B cell (primary cell): ENCODE data around the gene SIK1. TPM values are rescaled to one million over a fixed set of nuclear protein-coding genes. Genes with fewer than 3 reads are reported as not detected.
A peak's percentile ranks its signal among the peaks of the same experiment; 100 is the strongest.
"Not testable (repeated sequence)": the region's sequence is repeated elsewhere in the genome, so short reads cannot be mapped to it uniquely, and the experiment has no call there.

ENCODE experiments used
- ATAC-seq: fragments of 200-7000 bp; cut with Tn5 transposase; one replicate; pipeline ENCODE4 v1.10.0; 2021; ENCODE audit warnings: low read depth, mild to moderate bottlenecking, moderate number of reproducible peaks, moderate library complexity
- CTCF ChIA-PET: fragments of 350-600 bp; sonication (Branson Sonifier 250); formaldehyde crosslinking; loops from one replicate; lab custom pipeline; 2021; ENCODE audit warnings: antibody characterized with exemption, inconsistent platforms; lab: Charles Lee
- POLR2A ChIA-PET: fragments of 350-600 bp; sonication (Branson Sonifier 250); formaldehyde crosslinking; loops from one replicate; lab custom pipeline; 2021; ENCODE audit warnings: antibody characterized with exemption; lab: Charles Lee
- DNase-seq: peaks from one replicate; pipeline ENCODE4 v3.0.0; 2013
- H2AFZ ChIP-seq: 2 replicates; pipeline ENCODE4 v1.6.1; 2012; ENCODE audit warnings: mild to moderate bottlenecking, low read depth, low read length; ENCODE audit not compliant: insufficient read depth, poor library complexity, severe bottlenecking
- H3K27ac ChIP-seq, 2 donors: 1 replicate in 1 of 2; 2 replicates in 1 of 2; pipeline ENCODE4 v1.5.1; 2012 to 2013; ENCODE audit warnings: low read length in 2 of 2, mild to moderate bottlenecking in 2 of 2, moderate library complexity in 1 of 2
- H3K27me3 ChIP-seq, 4 experiments: fragments of 200-600 bp in 1 of 4; sonication (generic) in 1 of 4; replicated peaks in 1 of 4; 1 replicate in 2 of 4; 2 replicates in 2 of 4; pipeline versions ENCODE4 v1.6.1 to v1.7.0; 2013 to 2016; ENCODE audit warnings: low read length in 3 of 4, mild to moderate bottlenecking in 2 of 4, mixed read lengths in 1 of 4, moderate library complexity in 1 of 4; ENCODE audit not compliant: insufficient read depth in 4 of 4, control insufficient read depth in 3 of 4; ENCODE audit errors: control extremely low read depth in 1 of 4
- H3K36me3 ChIP-seq, 2 experiments: replicated peaks in 1 of 2; 1 replicate in 1 of 2; 2 replicates in 1 of 2; pipeline versions ENCODE4 v1.6.1 to v1.7.1; 2013; ENCODE audit warnings: low read length in 1 of 2; ENCODE audit not compliant: insufficient read depth in 2 of 2, control insufficient read depth in 1 of 2; ENCODE audit errors: control extremely low read depth in 1 of 2, extremely low read depth in 1 of 2
- H3K4me1 ChIP-seq, 2 donors: fragments of 200-600 bp in 1 of 2; sonication (generic) in 1 of 2; 1 replicate in 1 of 2; 2 replicates in 1 of 2; pipeline versions ENCODE4 v1.5.1 to v1.6.1; 2013 to 2017; ENCODE audit warnings: low read length in 2 of 2; ENCODE audit not compliant: control insufficient read depth in 2 of 2, insufficient read depth in 2 of 2
- H3K4me2 ChIP-seq: replicated peaks from 2 replicates; pipeline ENCODE3; 2012; ENCODE audit warnings: mild to moderate bottlenecking, low read depth, low read length; ENCODE audit not compliant: poor library complexity, severe bottlenecking
- H3K4me3 ChIP-seq, 5 experiments: fragments of 200-600 bp in 1 of 5; sonication (generic) in 1 of 5; 1 replicate in 3 of 5; 2 replicates in 2 of 5; pipeline versions ENCODE4 v1.5.1 to v1.7.0; 2011 to 2016; ENCODE audit warnings: low read length in 4 of 5, mild to moderate bottlenecking in 4 of 5, low read depth in 2 of 5, control low read depth in 1 of 5, moderate library complexity in 1 of 5; ENCODE audit not compliant: insufficient read depth in 1 of 5; ENCODE audit errors: control extremely low read depth in 1 of 5, extremely low read depth in 1 of 5
- H3K79me2 ChIP-seq: fragments of 200-600 bp; sonication (generic); one replicate; pipeline ENCODE4 v1.6.0; 2016; ENCODE audit warnings: low read length; ENCODE audit not compliant: control insufficient read depth, insufficient read depth
- H3K9ac ChIP-seq: fragments of 200-600 bp; sonication (generic); 2 replicates; pipeline ENCODE4 v1.6.1; 2017; ENCODE audit warnings: mild to moderate bottlenecking, low read length, moderate library complexity
- H3K9me3 ChIP-seq, 3 donors: one replicate each; pipeline versions ENCODE4 v1.6.1 to v1.7.1; 2013; ENCODE audit warnings: low read length in 2 of 3; ENCODE audit not compliant: control insufficient read depth in 2 of 3, insufficient read depth in 1 of 3; ENCODE audit errors: control extremely low read depth in 1 of 3
- H4K20me1 ChIP-seq: 2 replicates; pipeline ENCODE4 v1.6.0; 2012; ENCODE audit warnings: mild to moderate bottlenecking, low read length; ENCODE audit not compliant: insufficient read depth, control insufficient read depth, poor library complexity, severe bottlenecking
- H3K27ac Mint-ChIP-seq: one replicate; pipeline ENCODE4 v1.8.0; 2021; ENCODE audit warnings: mixed read lengths
- H3K27me3 Mint-ChIP-seq: one replicate; pipeline ENCODE4 v1.8.0; 2021; ENCODE audit warnings: mixed read lengths
- H3K4me1 Mint-ChIP-seq: one replicate; pipeline ENCODE4 v1.8.0; 2021; ENCODE audit warnings: mixed read lengths
- H3K4me3 Mint-ChIP-seq: one replicate; pipeline ENCODE4 v1.8.0; 2021; ENCODE audit warnings: mixed read lengths
- H3K9me3 Mint-ChIP-seq: one replicate; pipeline ENCODE4 v1.8.0; 2022; ENCODE audit warnings: mixed read lengths; ENCODE audit not compliant: insufficient read depth
- WGBS: methylation state at CpG from one replicate; pipeline ENCODE4 v1.1.5; 2013; ENCODE audit warnings: missing lambda C conversion rate; ENCODE audit not compliant: insufficient coverage; 5-methylcytosine and 5-hydroxymethylcytosine counted together
- intact Hi-C: fragments of 100-400 bp; cut with micrococcal nuclease; formaldehyde crosslinking; loops from one replicate; pipeline ENCODE4 v1.10.0; 2022
- polyA plus RNA-seq: library from polyadenylated mRNA; depleted of rRNA; stranded (reverse); fragments of >200 nt; gene quantifications from 2 replicates; pipeline ENCODE4 v1.2.3, GENCODE V29; 2012
- total RNA-seq, 2 donors: library from RNA; stranded (reverse); fragments of 120-200 nt in 1 of 2; gene quantifications; 1 replicate in 1 of 2; 2 replicates in 1 of 2; pipeline versions ENCODE4 v1.2.3 to v1.2.4, GENCODE V29; 2013 to 2022

Gene SIK1
- total and polyA plus RNA-seq, 2 donors (not counting 1 experiment from before 2014, with no cell fraction given), result 97.7 to 155 TPM

GRCh38 chr21:43410456-43411068 is 16.4 kb downstream of the SIK1 start:
- CTCF ChIA-PET, result not testable (repeated sequence)

GRCh38 chr21:43407139-43407538 is 19.8 kb downstream of the SIK1 start:
- intact Hi-C loops, H3K27ac ChIP-seq, ATAC-seq, H3K9me3 ChIP-seq, H3K27ac Mint-ChIP-seq, H2AFZ ChIP-seq, H3K4me1 ChIP-seq, H3K4me1 Mint-ChIP-seq, H3K27me3 Mint-ChIP-seq, H3K79me2 ChIP-seq, POLR2A ChIA-PET, H3K4me2 ChIP-seq, H3K4me3 Mint-ChIP-seq, H3K27me3 ChIP-seq, H3K9me3 Mint-ChIP-seq, CTCF ChIA-PET, DNase-seq, H4K20me1 ChIP-seq, H3K4me3 ChIP-seq, H3K9ac ChIP-seq, H3K36me3 ChIP-seq: not testable (repeated sequence)
- no CpG with 5 or more reads among the region's 13 CpGs for WGBS

More at GRCh38 chr21:43410456-43411068, 16.4 kb downstream of the SIK1 start:
- WGBS, result no CpG with 5 or more reads among the region's 27 CpGs
- H3K27ac Mint-ChIP-seq, H4K20me1 ChIP-seq, H3K79me2 ChIP-seq, intact Hi-C loops, H2AFZ ChIP-seq, H3K4me1 Mint-ChIP-seq, H3K36me3 ChIP-seq, H3K4me3 Mint-ChIP-seq, H3K4me2 ChIP-seq, DNase-seq, H3K27me3 Mint-ChIP-seq, H3K9ac ChIP-seq, H3K9me3 ChIP-seq, H3K4me1 ChIP-seq, POLR2A ChIA-PET, H3K9me3 Mint-ChIP-seq, H3K27me3 ChIP-seq, H3K4me3 ChIP-seq: not testable (repeated sequence)
- H3K27ac ChIP-seq, result peak overlapping the region in 1 of 2 donors; percentile 24
- ATAC-seq, result peak; percentile 92

GRCh38 chr21:43404450-43404849 is 22.5 kb downstream of the SIK1 start:
- CTCF ChIA-PET, H3K27ac Mint-ChIP-seq, ATAC-seq, DNase-seq, H3K79me2 ChIP-seq, H3K27me3 ChIP-seq, H3K4me2 ChIP-seq, H3K4me1 ChIP-seq, H3K9me3 Mint-ChIP-seq, H3K4me3 ChIP-seq, H3K9ac ChIP-seq, H3K27me3 Mint-ChIP-seq, H3K9me3 ChIP-seq, H3K4me1 Mint-ChIP-seq, intact Hi-C loops, H4K20me1 ChIP-seq, POLR2A ChIA-PET, H3K27ac ChIP-seq, H2AFZ ChIP-seq, H3K4me3 Mint-ChIP-seq, H3K36me3 ChIP-seq: not testable (repeated sequence)
- no CpG with 5 or more reads among the region's 14 CpGs for WGBS

GRCh38 chr21:43403651-43404430 is 23.1 kb downstream of the SIK1 start:
- H3K4me2 ChIP-seq, H3K27me3 Mint-ChIP-seq, H3K36me3 ChIP-seq, H2AFZ ChIP-seq, ATAC-seq, H3K27ac ChIP-seq, H3K27me3 ChIP-seq, H3K9ac ChIP-seq, DNase-seq, H3K9me3 ChIP-seq, H3K4me3 Mint-ChIP-seq, H3K9me3 Mint-ChIP-seq, CTCF ChIA-PET, H3K4me1 Mint-ChIP-seq, H3K27ac Mint-ChIP-seq, POLR2A ChIA-PET, H4K20me1 ChIP-seq, H3K4me3 ChIP-seq, H3K4me1 ChIP-seq, intact Hi-C loops, H3K79me2 ChIP-seq: not testable (repeated sequence)
- no CpG with 5 or more reads among the region's 22 CpGs for WGBS
